Adipocyte (in vitro differentiated cells): Measurements from ENCODE around the gene CSMD2.

Experiments used
- DNase-seq: peaks from one replicate; pipeline ENCODE4 v3.0.0-alpha.2; 2015; ENCODE audit warnings: low read depth
- H3K27me3 ChIP-seq: replicated peaks from 2 replicates; pipeline ENCODE4 v1.7.0; 2013; ENCODE audit warnings: mild to moderate bottlenecking, low read length, moderate library complexity; ENCODE audit not compliant: control insufficient read depth, insufficient read depth
- H3K36me3 ChIP-seq: 2 replicates; pipeline ENCODE4 v1.7.0; 2013; ENCODE audit warnings: low read length, mild to moderate bottlenecking, moderate library complexity; ENCODE audit not compliant: control insufficient read depth, insufficient read depth, severe bottlenecking
- H3K4me1 ChIP-seq: 2 replicates; pipeline ENCODE4 v1.7.0; 2013; ENCODE audit warnings: mild to moderate bottlenecking, low read length, moderate library complexity; ENCODE audit not compliant: control insufficient read depth, insufficient read depth
- H3K4me3 ChIP-seq: 2 replicates; pipeline ENCODE4 v1.7.0; 2013; ENCODE audit warnings: mild to moderate bottlenecking, low read length, moderate library complexity
- H3K9ac ChIP-seq: 2 replicates; pipeline ENCODE4 v1.7.0; 2013; ENCODE audit warnings: mild to moderate bottlenecking, low read length, moderate library complexity
- H3K9me3 ChIP-seq: 2 replicates; pipeline ENCODE4 v1.7.0; 2013; ENCODE audit warnings: mild to moderate bottlenecking, low read length, moderate library complexity; ENCODE audit not compliant: control insufficient read depth

Gene CSMD2

DNA sequence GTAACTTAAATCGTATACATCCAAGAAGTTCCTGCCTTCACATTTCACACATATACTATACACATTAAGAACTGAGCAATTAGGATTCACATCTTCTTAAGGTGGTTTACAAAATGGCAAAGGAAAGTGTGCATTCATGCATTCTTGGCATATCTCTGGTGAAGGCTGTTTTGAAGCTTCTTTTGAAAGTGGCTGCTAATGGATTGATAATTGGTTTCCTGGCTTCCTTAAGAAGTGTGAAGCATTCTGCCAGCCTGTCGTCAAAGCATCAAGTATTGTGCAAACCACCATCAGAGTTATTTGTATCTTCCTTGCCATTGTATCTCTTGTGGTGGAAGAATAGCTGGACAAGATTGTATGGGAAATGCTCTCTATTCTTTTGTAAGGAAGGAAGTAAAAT is 396.2 kb downstream of the CSMD2 start:
- peaks cover under 1% of the 10 kb centered on the region for H3K4me1 ChIP-seq
- no peaks in the 10 kb centered on the region for H3K27me3 ChIP-seq
- H3K9ac ChIP-seq, result no peak overlapping the region
- no peaks in the 10 kb centered on the region for H3K9me3 ChIP-seq
- no peak overlapping the region for H3K4me3 ChIP-seq
- DNase-seq, result no peak
- peaks cover 4% of the 10 kb centered on the region for H3K36me3 ChIP-seq

DNA sequence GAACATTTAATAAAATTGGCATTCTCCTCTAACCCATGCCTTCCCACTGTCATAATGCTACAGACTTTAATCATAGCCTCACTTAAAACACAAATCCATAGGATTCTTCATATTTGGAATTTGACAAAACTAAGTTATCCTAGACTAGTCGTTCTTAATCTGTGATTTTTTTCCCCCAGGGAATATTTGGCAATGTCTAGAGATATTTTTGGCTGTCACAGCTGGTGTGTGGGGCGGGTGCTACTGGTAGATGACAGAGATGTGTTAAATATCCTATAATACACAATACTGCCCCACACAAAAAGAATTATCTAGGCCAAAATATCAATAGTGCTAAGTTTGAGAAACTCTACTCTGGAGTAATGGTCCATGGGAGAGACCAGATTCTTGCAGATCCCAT is 396.9 kb downstream of the CSMD2 start:
- H3K36me3 ChIP-seq, result peaks cover 4% of the 10 kb centered on the region
- DNase-seq, result no peak

DNA sequence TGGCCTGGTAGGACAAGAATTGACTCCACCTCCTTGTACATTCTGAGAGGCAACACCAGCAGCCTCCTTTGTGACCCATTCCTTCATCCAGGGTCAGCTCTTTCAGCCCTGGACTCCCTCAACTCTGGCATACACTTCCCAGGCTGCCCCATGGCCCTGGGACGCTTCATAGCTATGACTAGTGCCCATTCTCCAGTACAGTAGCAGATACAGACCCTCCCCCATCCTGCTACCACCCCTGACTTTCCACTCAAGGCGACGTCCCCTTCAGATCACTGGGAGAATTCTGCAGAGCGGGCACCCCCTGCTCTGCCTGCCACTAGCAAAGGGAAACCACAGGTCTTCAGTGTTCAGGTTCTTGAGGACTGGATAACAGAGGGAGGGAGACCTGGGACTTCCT is 400.9 kb downstream of the CSMD2 start:
- Histone ChIP-seq H3K27me3 (no peaks in the 10 kb centered on the region), H3K9ac (no peak overlapping the region), H3K4me1 (peaks cover 30% of the 10 kb centered on the region), H3K36me3 (no peaks in the 10 kb centered on the region), H3K9me3 (no peaks in the 10 kb centered on the region), H3K4me3 (no peak overlapping the region)
- no peak for DNase-seq

More for the DNA sequence above, 396.9 kb downstream of the CSMD2 start:
- Histone ChIP-seq H3K4me3 (no peak overlapping the region), H3K27me3 (no peaks in the 10 kb centered on the region), H3K9ac (no peak overlapping the region), H3K9me3 (no peaks in the 10 kb centered on the region), H3K4me1 (peaks cover 8% of the 10 kb centered on the region)

DNA sequence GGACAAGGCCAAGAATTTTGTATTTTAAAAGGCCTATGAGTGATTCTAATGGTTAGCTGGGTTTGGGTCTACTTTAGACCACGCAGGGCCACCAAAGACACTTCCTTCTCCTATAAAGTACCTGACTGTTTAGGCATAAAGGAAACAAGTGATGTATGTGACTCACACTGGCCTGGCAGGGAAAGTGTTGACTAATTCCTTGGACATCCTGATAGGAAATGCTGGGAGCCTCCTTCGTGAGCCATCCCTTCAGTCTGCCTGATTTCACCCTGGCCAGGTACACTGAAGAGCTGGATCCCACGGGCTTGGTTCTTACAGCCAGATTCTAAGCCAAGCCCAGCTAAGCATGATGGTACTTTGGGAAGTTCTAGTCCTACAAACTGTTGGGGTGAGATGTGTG is 401.6 kb downstream of the CSMD2 start:
- DNase-seq, result peak; percentile 19

DNA sequence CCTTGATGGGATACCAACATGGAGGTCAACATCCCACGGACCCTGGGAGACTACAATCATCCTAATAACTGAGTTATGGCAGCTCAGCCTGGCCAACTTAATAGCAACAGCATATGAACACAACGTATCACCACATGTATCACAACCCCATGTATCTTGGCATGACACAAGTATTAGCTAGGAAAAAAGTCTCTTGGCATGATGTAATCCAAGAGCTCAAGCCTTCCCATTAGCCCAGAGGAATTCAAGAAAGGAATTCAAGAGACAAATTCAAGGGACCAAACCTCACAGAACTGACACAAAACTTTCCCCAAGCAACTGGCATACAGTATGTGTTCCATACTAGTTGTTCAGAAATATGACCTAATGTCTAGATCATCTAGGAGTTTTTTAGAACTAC is 402.1 kb downstream of the CSMD2 start:
- peaks cover 41% of the 10 kb centered on the region for H3K4me1 ChIP-seq
- H3K4me3 ChIP-seq, result no peak overlapping the region
- H3K9me3 ChIP-seq, result no peaks in the 10 kb centered on the region
- DNase-seq, result no peak
- no peaks in the 10 kb centered on the region for H3K36me3 ChIP-seq
- no peak overlapping the region for H3K9ac ChIP-seq
- no peaks in the 10 kb centered on the region for H3K27me3 ChIP-seq

More for the DNA sequence above, 401.6 kb downstream of the CSMD2 start:
- H3K36me3 ChIP-seq, result no peaks in the 10 kb centered on the region
- no peak overlapping the region for H3K4me3 ChIP-seq
- no peak overlapping the region for H3K9ac ChIP-seq
- no peaks in the 10 kb centered on the region for H3K27me3 ChIP-seq
- peaks cover 38% of the 10 kb centered on the region for H3K4me1 ChIP-seq
- H3K9me3 ChIP-seq, result no peaks in the 10 kb centered on the region

DNA sequence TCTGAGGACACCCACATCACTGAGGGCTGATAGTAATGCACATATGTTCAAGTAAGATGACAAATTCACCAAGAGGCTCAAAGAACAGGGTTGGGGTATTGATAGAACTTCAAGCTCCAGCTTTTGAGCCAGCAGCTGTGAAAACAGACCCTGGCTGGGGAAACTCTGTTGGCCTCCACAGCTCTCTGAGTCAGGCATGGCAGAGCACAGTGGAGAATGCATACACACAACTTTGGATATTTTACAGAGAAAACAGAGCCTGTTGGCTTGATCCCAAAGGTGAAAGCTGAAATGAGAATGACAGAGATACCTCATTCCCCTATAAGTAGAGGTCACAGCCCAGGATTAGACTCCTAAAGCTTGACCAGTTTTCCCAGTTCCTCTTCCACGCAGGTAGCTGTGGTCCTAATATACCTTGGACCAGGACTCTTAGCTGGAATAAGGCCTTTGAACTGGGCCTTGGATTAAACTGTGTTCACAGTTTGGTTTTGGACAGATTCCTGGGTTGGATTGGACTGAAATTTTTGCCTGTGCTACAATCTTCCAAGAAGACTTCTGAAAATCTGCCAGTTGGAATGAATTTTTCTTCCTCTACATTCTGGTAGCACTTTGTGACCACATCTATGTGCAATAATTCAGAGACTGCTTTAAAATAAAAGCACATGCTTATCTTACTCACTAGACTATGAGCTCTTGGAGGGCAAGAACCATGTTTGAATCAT is 402.8 kb downstream of the CSMD2 start:
- no peak overlapping the region for H3K9ac ChIP-seq
- no peak overlapping the region for H3K4me3 ChIP-seq
- H3K9me3 ChIP-seq, result no peaks in the 10 kb centered on the region
- peaks cover 41% of the 10 kb centered on the region for H3K4me1 ChIP-seq
- no peaks in the 10 kb centered on the region for H3K27me3 ChIP-seq
- peak; percentile 41 for DNase-seq
- H3K36me3 ChIP-seq, result no peaks in the 10 kb centered on the region

DNA sequence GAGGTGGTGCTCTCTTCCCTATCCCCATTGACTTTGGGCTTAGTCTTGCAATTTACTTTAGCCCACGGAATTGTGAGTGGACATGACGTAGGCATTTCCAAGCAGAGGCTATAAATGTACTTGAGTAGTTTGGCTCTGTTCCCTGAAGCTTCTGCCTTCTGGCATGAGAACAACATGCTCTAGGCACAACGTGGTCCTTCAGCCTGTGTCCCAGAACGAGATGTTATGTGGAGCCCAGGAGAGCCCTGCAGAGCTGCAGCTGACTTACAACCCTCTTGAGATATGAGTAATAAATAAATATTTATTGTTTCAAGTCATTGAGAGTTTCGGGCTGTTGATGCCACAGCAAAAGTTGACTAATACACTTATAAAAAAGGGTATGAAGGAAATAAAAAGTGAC is 406.3 kb downstream of the CSMD2 start:
- Histone ChIP-seq H3K4me3 (peak overlapping the region; percentile 2), H3K4me1 (peaks cover 39% of the 10 kb centered on the region), H3K36me3 (no peaks in the 10 kb centered on the region), H3K27me3 (no peaks in the 10 kb centered on the region), H3K9ac (no peak overlapping the region), H3K9me3 (no peaks in the 10 kb centered on the region)
- peak; percentile 11 for DNase-seq

DNA sequence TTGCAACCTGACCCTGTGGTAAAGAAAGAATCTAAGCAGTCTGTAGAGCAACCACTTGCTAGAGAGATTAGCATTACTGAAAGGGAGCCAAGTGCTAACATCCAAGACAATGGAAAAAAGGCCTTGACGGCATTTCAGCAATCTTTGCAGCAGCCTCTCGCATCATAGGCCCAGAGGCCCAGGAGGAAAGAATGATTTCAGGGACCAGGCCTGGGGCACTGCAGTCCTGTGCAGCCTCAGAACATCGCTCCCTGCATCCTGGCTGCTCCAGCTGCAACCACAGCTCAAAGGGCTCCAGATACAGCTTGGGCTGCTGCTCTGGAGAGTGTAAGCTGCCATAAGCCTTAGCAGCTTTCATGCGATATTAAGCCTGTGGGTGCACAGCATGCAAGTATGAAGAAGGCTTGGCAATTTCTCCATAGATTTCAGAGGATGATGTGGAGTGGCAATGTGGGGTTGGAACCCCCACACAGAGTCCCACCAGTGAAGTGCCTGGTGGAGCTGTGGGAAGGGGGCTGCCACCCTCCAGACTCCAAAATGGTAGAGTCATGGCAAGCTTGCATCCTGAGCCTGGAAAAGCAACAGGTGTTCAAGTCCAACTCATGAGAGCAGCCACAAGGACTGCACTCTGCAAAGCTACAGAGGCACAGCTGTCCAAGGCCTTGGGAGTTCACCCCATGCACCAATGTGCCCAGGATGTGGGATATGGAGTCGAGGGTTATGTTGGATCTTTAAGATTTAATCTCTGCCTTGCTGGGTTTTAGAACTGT is 411.8 kb downstream of the CSMD2 start:
- H3K27me3 ChIP-seq, result no peaks in the 10 kb centered on the region
- peaks cover 4% of the 10 kb centered on the region for H3K9me3 ChIP-seq
- no peak overlapping the region for H3K9ac ChIP-seq
- H3K36me3 ChIP-seq, result no peaks in the 10 kb centered on the region
- no peak for DNase-seq
- peaks cover 2% of the 10 kb centered on the region for H3K4me1 ChIP-seq
- H3K4me3 ChIP-seq, result no peak overlapping the region

DNA sequence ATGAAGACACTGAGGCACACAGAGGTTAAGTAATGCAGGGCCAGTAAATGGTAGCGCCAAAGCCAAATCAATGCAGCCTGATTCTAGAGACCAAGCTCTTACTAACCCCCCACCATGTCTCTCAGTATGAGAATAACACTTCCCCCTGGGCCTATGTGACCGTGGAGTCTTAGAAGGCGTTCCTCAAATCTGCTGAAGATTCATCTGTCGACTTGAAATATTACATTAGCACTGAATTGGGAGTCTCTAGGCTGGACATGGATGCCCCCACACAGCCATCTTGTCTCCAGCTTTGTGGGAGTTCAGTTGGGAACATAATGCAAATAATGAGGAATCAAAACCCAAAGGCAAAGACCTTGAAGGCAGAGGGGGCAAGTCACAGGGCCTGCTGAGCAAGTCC is 419.1 kb downstream of the CSMD2 start:
- no peak for DNase-seq
- H3K9me3 ChIP-seq, result no peaks in the 10 kb centered on the region
- no peaks in the 10 kb centered on the region for H3K36me3 ChIP-seq
- H3K9ac ChIP-seq, result no peak overlapping the region
- no peaks in the 10 kb centered on the region for H3K27me3 ChIP-seq
- H3K4me1 ChIP-seq, result no peaks in the 10 kb centered on the region
- H3K4me3 ChIP-seq, result no peak overlapping the region

DNA sequence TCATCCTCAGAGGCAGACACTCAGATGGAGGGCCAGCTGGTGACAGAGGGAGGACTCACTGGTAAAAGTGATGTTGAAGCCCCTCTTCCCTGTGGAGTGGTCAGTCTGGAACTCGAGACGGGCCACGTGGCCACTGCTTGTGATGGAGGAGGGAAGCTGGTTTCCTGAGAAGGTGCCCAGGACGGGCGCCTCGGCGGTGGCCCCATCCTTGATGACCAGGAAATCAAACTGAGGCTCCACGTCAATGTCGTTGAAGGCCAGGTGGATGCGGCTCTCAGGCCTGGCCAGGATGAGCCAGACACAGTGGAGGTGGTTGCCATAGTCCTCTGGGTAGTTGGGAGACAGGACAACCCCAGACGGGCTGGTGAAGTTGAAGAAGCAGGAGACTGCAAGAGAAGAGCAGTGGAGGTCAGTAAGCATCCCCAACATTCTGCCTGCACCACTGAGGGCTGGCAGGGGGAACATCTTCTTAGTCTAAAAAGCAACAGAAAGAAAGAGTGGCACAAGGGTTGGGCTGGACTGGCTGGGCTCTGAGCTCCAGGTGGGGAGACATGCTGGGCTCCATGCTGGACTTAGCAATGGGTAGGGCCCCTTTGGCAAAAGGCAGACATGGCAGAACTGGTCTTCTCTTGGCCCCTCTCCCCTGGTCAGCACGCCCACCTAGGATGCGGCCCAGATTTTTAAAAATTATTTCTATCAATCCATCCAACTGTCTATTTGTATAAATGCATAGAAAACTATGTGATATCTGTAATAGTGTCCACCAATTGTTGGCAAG is 421.6 kb downstream of the CSMD2 start:
- Histone ChIP-seq H3K27me3 (no peaks in the 10 kb centered on the region), H3K4me1 (no peaks in the 10 kb centered on the region), H3K36me3 (no peaks in the 10 kb centered on the region), H3K9ac (no peak overlapping the region), H3K9me3 (no peaks in the 10 kb centered on the region), H3K4me3 (no peak overlapping the region)
- DNase-seq, result no peak

DNA sequence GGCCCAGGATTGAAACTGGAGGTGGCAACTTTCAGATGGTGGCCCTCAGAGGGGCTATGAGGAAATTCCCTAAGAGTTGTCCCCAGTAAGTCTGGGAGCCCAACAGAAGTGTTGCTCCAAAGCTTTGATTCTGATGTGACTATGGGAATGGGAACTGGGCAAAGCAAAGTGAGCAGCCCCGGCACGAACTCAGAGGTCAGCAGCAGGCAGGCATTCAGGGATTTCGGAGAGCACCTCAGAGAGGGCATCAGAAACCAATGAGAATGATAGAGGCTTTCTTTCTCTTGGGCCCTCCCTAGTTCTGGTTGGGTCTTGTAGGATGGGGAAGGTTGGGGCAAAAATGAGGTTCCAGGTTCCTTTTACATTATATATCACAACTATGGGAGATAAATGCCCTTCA is 422.4 kb downstream of the CSMD2 start:
- DNase-seq, result no peak
- Histone ChIP-seq H3K27me3 (no peaks in the 10 kb centered on the region), H3K36me3 (no peaks in the 10 kb centered on the region), H3K4me3 (no peak overlapping the region), H3K9me3 (no peaks in the 10 kb centered on the region), H3K4me1 (no peaks in the 10 kb centered on the region), H3K9ac (no peak overlapping the region)
